HEK293 (cell line): ENCODE measurements around the gene TTYH1.

Experiments used
- CTCF ChIA-PET: fragments of 350-600 bp; formaldehyde crosslinking; extraction: SDS; loops from one replicate; lab custom pipeline; 2021; ENCODE audit warnings: antibody characterized with exemption; lab: Yijun Ruan, JAX
- POLR2A ChIA-PET: fragments of 300-600 bp; formaldehyde crosslinking; extraction: SDS; loops from one replicate; lab custom pipeline; 2020; ENCODE audit warnings: antibody characterized with exemption, inconsistent platforms; lab: Yijun Ruan, JAX
- H3K27ac ChIP-seq: fragments of 200-500 bp; sonication (Bioruptor generic); 2 replicates; pipeline ENCODE4 v1.5.1; 2014; ENCODE audit warnings: low read depth, low read length, control low read depth, inconsistent platforms; ENCODE audit errors: extremely low read depth
- H3K36me3 ChIP-seq, 2 experiments: fragments of 200-500 bp in 1 of 2; sonication (Bioruptor generic) in 1 of 2; 1 replicate in 1 of 2; 2 replicates in 1 of 2; pipeline ENCODE4 v1.5.1; 2014 to 2017; ENCODE audit warnings: inconsistent platforms in 2 of 2, low read length in 2 of 2; ENCODE audit not compliant: control insufficient read depth in 2 of 2, insufficient read depth in 1 of 2
- H3K4me1 ChIP-seq: fragments of 200-500 bp; sonication (Bioruptor generic); 2 replicates; pipeline ENCODE4 v1.5.1; 2014; ENCODE audit warnings: mild to moderate bottlenecking, low read length, inconsistent platforms; ENCODE audit not compliant: control insufficient read depth, insufficient read depth
- H3K4me3 ChIP-seq: 2 replicates; pipeline ENCODE4 v1.5.1; 2011; ENCODE audit warnings: low read depth, mild to moderate bottlenecking, control low read depth, low read length, moderate library complexity
- H3K9me3 ChIP-seq: fragments of 200-500 bp; sonication (Bioruptor generic); 2 replicates; pipeline ENCODE4 v1.5.1; 2014; ENCODE audit warnings: low read depth, low read length, inconsistent platforms; ENCODE audit not compliant: control insufficient read depth, insufficient read depth
- CTCF ChIP-seq: fragments of 450-650 bp; formaldehyde crosslinking; IDR thresholded peaks from 2 replicates; pipeline ENCODE4 v1.5.1; 2016; ENCODE audit warnings: missing biosample characterization, missing genetic modification characterization
- GLIS1 ChIP-seq: fragments of 450-650 bp; formaldehyde crosslinking; IDR thresholded peaks from 2 replicates; pipeline ENCODE4 v1.5.1; 2016; ENCODE audit warnings: missing biosample characterization, missing genetic modification characterization
- KLF10 ChIP-seq: fragments of 450-650 bp; IDR thresholded peaks from 2 replicates; pipeline ENCODE4 v1.5.1; 2018; ENCODE audit warnings: missing biosample characterization, mild to moderate bottlenecking, missing genetic modification characterization
- KLF17 ChIP-seq: fragments of 450-650 bp; formaldehyde crosslinking; IDR thresholded peaks from 2 replicates; pipeline ENCODE4 v1.5.1; 2016; ENCODE audit warnings: missing biosample characterization, missing genetic modification characterization
- ZNF175 ChIP-seq: fragments of 450-650 bp; formaldehyde crosslinking; IDR thresholded peaks from 2 replicates; pipeline ENCODE4 v1.5.1; 2016; ENCODE audit warnings: missing biosample characterization, missing genetic modification characterization
- ZNF211 ChIP-seq: fragments of 450-650 bp; formaldehyde crosslinking; IDR thresholded peaks from 2 replicates; pipeline ENCODE4 v1.5.1; 2016; ENCODE audit warnings: low read depth, missing biosample characterization, missing genetic modification characterization
- ZNF248 ChIP-seq: fragments of 450-650 bp; formaldehyde crosslinking; IDR thresholded peaks from 2 replicates; pipeline ENCODE4 v1.5.1; 2017; ENCODE audit warnings: missing biosample characterization, missing genetic modification characterization
- ZNF311 ChIP-seq: fragments of 450-650 bp; formaldehyde crosslinking; IDR thresholded peaks from 2 replicates; pipeline ENCODE4 v1.5.1; 2017; ENCODE audit warnings: missing biosample characterization, missing genetic modification characterization, borderline replicate concordance
- ZNF48 ChIP-seq: fragments of 450-650 bp; formaldehyde crosslinking; IDR thresholded peaks from 2 replicates; pipeline ENCODE4 v1.5.1; 2016; ENCODE audit warnings: missing biosample characterization, missing genetic modification characterization
- ZNF629 ChIP-seq: fragments of 450-650 bp; formaldehyde crosslinking; IDR thresholded peaks from 2 replicates; pipeline ENCODE4 v1.5.1; 2017; ENCODE audit warnings: missing biosample characterization, missing genetic modification characterization
- ZNF639 ChIP-seq: fragments of 450-650 bp; formaldehyde crosslinking; IDR thresholded peaks from 2 replicates; pipeline ENCODE4 v1.5.1; 2016; ENCODE audit warnings: missing biosample characterization, missing genetic modification characterization
- ZNF654 ChIP-seq: fragments of 450-650 bp; formaldehyde crosslinking; IDR thresholded peaks from 2 replicates; pipeline ENCODE4 v1.5.1; 2016; ENCODE audit warnings: low read depth, missing biosample characterization, missing genetic modification characterization
- ZNF670 ChIP-seq: fragments of 450-650 bp; formaldehyde crosslinking; IDR thresholded peaks from 2 replicates; pipeline ENCODE4 v1.5.1; 2016; ENCODE audit warnings: missing biosample characterization, missing genetic modification characterization, low read depth
- TF ChIP-seq, protein P1 (sequence below): fragments of 450-650 bp; formaldehyde crosslinking; IDR thresholded peaks from 2 replicates; pipeline ENCODE4; 2016; ENCODE audit warnings: missing biosample characterization, missing genetic modification characterization
- TF ChIP-seq, protein P2 (sequence below): fragments of 450-650 bp; formaldehyde crosslinking; IDR thresholded peaks from 2 replicates; pipeline ENCODE4 v1.5.1; 2016; ENCODE audit warnings: missing biosample characterization, missing genetic modification characterization
- TF ChIP-seq, protein P3 (sequence below): fragments of 450-650 bp; formaldehyde crosslinking; IDR thresholded peaks from 2 replicates; pipeline ENCODE4 v1.5.1; 2016; ENCODE audit warnings: missing biosample characterization, missing genetic modification characterization
- TF ChIP-seq, protein P4 (sequence below): fragments of 450-650 bp; formaldehyde crosslinking; optimal IDR thresholded peaks from 2 replicates; pipeline ENCODE3; 2016; ENCODE audit warnings: missing biosample characterization, mild to moderate bottlenecking, missing genetic modification characterization
- TF ChIP-seq, protein P5 (sequence below): fragments of 450-650 bp; formaldehyde crosslinking; IDR thresholded peaks from 2 replicates; pipeline ENCODE4 v1.5.1; 2017; ENCODE audit warnings: missing biosample characterization, missing genetic modification characterization
- TF ChIP-seq, protein P6 (sequence below): fragments of 450-650 bp; formaldehyde crosslinking; IDR thresholded peaks from 2 replicates; pipeline ENCODE4 v1.5.1; 2017; ENCODE audit warnings: missing biosample characterization, missing genetic modification characterization

Gene TTYH1

GRCh38 chr19:54478677-54479266, 63.5 kb downstream of the TTYH1 start:
- Histone ChIP-seq H3K4me3 (no peak overlapping the region), H3K4me1 (no peaks in the 10 kb centered on the region), H3K36me3 (no peaks in the 10 kb centered on the region), H3K27ac (no peak overlapping the region), H3K9me3 (no peaks in the 10 kb centered on the region)
- ChIA-PET CTCF (interaction anchor here (0.5 to 6.5 kb wide), 29 partner anchors 9 to 1834 kb away, joined by 3 to 65 read pairs (median 4); no protein-coding TSS in a partner anchor), POLR2A (no interaction called here)
- TF ChIP-seq, protein P1, sequence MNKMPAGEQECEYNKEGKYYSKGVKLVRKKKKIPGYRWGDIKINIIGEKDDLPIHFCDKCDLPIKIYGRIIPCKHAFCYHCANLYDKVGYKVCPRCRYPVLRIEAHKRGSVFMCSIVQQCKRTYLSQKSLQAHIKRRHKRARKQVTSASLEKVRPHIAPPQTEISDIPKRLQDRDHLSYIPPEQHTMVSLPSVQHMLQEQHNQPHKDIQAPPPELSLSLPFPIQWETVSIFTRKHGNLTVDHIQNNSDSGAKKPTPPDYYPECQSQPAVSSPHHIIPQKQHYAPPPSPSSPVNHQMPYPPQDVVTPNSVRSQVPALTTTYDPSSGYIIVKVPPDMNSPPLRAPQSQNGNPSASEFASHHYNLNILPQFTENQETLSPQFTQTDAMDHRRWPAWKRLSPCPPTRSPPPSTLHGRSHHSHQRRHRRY: no peak
- no peak for TF ChIP-seq ZNF639 (tag by site-specific recombination)
- peak; percentile 27; the same call in 1 of the 2 replicates for TF ChIP-seq GLIS1 (tag by site-specific recombination)
- TF ChIP-seq ZNF654 (tag by site-specific recombination): peak; percentile 69
- no peak for TF ChIP-seq KLF10 (tag by site-specific recombination)
- no peak for TF ChIP-seq ZNF670
- peak; percentile 27; the same call in 1 of the 2 replicates for TF ChIP-seq CTCF (tag by site-specific recombination)

GRCh38 chr19:54480051-54480450, 64.8 kb downstream of the TTYH1 start:
- H3K9me3 ChIP-seq: no peaks in the 10 kb centered on the region
- POLR2A ChIA-PET: no interaction called here
- H3K27ac ChIP-seq: no peak overlapping the region
- no peaks in the 10 kb centered on the region for H3K4me1 ChIP-seq
- CTCF ChIA-PET: interaction anchor here (0.5 to 6.5 kb wide), 9 partner anchors 10 to 1025 kb away, joined by 3 to 65 read pairs (median 9); partner anchors contain the start of gene LAIR2
- no peaks in the 10 kb centered on the region for H3K36me3 ChIP-seq
- H3K4me3 ChIP-seq: no peak overlapping the region
- TF ChIP-seq KLF17 (tag by site-specific recombination) (no peak), ZNF629 (tag by site-specific recombination) (no peak), ZNF175 (tag by site-specific recombination) (no peak), ZNF48 (no peak), ZNF311 (no peak), ZNF248 (tag by site-specific recombination) (no peak), ZNF211 (no peak)
- TF ChIP-seq, protein P1: no peak
- TF ChIP-seq, protein P2, sequence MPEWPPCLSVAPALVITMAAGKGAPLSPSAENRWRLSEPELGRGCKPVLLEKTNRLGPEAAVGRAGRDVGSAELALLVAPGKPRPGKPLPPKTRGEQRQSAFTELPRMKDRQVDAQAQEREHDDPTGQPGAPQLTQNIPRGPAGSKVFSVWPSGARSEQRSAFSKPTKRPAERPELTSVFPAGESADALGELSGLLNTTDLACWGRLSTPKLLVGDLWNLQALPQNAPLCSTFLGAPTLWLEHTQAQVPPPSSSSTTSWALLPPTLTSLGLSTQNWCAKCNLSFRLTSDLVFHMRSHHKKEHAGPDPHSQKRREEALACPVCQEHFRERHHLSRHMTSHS: no peak
- TF ChIP-seq, protein P3, sequence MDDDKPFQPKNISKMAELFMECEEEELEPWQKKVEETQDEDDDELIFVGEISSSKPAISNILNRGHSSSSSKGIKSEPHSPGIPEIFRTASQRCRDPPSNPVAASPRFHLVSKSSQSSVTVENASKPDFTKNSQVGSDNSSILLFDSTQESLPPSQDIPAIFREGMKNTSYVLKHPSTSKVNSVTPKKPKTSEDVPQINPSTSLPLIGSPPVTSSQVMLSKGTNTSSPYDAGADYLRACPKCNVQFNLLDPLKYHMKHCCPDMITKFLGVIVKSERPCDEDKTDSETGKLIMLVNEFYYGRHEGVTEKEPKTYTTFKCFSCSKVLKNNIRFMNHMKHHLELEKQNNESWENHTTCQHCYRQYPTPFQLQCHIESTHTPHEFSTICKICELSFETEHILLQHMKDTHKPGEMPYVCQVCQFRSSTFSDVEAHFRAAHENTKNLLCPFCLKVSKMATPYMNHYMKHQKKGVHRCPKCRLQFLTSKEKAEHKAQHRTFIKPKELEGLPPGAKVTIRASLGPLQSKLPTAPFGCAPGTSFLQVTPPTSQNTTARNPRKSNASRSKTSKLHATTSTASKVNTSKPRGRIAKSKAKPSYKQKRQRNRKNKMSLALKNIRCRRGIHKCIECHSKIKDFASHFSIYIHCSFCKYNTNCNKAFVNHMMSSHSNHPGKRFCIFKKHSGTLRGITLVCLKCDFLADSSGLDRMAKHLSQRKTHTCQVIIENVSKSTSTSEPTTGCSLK: no peak
- TF ChIP-seq, protein P4, sequence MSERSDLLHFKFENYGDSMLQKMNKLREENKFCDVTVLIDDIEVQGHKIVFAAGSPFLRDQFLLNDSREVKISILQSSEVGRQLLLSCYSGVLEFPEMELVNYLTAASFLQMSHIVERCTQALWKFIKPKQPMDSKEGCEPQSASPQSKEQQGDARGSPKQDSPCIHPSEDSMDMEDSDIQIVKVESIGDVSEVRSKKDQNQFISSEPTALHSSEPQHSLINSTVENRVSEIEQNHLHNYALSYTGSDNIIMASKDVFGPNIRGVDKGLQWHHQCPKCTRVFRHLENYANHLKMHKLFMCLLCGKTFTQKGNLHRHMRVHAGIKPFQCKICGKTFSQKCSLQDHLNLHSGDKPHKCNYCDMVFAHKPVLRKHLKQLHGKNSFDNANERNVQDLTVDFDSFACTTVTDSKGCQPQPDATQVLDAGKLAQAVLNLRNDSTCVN (tag by site-specific recombination): no peak
- TF ChIP-seq, protein P5, sequence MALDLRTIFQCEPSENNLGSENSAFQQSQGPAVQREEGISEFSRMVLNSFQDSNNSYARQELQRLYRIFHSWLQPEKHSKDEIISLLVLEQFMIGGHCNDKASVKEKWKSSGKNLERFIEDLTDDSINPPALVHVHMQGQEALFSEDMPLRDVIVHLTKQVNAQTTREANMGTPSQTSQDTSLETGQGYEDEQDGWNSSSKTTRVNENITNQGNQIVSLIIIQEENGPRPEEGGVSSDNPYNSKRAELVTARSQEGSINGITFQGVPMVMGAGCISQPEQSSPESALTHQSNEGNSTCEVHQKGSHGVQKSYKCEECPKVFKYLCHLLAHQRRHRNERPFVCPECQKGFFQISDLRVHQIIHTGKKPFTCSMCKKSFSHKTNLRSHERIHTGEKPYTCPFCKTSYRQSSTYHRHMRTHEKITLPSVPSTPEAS (tag by site-specific recombination): no peak
- TF ChIP-seq, protein P6, sequence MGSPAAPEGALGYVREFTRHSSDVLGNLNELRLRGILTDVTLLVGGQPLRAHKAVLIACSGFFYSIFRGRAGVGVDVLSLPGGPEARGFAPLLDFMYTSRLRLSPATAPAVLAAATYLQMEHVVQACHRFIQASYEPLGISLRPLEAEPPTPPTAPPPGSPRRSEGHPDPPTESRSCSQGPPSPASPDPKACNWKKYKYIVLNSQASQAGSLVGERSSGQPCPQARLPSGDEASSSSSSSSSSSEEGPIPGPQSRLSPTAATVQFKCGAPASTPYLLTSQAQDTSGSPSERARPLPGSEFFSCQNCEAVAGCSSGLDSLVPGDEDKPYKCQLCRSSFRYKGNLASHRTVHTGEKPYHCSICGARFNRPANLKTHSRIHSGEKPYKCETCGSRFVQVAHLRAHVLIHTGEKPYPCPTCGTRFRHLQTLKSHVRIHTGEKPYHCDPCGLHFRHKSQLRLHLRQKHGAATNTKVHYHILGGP (tag by site-specific recombination): no peak
